Spleen (tissue), 11 donors: ENCODE data around the gene ARHGAP10. TPM values are rescaled to one million over a fixed set of nuclear protein-coding genes. Genes with fewer than 3 reads are reported as not detected.
A peak's percentile ranks its signal among the peaks of the same experiment; 100 is the strongest.

ENCODE experiments used
- DNase-seq: peaks from one replicate; pipeline ENCODE4 v3.0.0-alpha.2; 2020
- H3K27ac ChIP-seq, 8 donors: fragments of 200-600 bp; sonication (generic) in 7 of 8; 1 replicate in 4 of 8; 2 replicates in 4 of 8; pipeline versions ENCODE4 v1.5.0 to v1.8.0; 2016 to 2021; ENCODE audit warnings: inconsistent platforms in 4 of 8, mild to moderate bottlenecking in 4 of 8, moderate library complexity in 1 of 8
- H3K27me3 ChIP-seq, 7 donors: fragments of 200-600 bp; sonication (generic) in 6 of 7; replicated peaks in 1 of 7; 1 replicate in 4 of 7; 2 replicates in 3 of 7; pipeline versions ENCODE4 v1.5.0 to v1.8.0; 2016 to 2021; ENCODE audit warnings: inconsistent platforms in 3 of 7, mild to moderate bottlenecking in 1 of 7
- H3K36me3 ChIP-seq, 6 donors: fragments of 200-600 bp; sonication (generic) in 5 of 6; 1 replicate in 4 of 6; 2 replicates in 2 of 6; pipeline versions ENCODE4 v1.5.0 to v1.8.0; 2016 to 2021; ENCODE audit warnings: inconsistent platforms in 2 of 6
- H3K4me1 ChIP-seq, 6 donors: fragments of 200-600 bp; sonication (generic) in 5 of 6; 1 replicate in 3 of 6; 2 replicates in 3 of 6; pipeline versions ENCODE4 v1.5.0 to v1.8.0; 2016 to 2021; ENCODE audit warnings: inconsistent platforms in 3 of 6
- H3K4me3 ChIP-seq, 8 donors: fragments of 200-600 bp; sonication (generic) in 7 of 8; 1 replicate in 4 of 8; 2 replicates in 4 of 8; pipeline versions ENCODE4 v1.5.0 to v1.8.0; 2016 to 2021; ENCODE audit warnings: inconsistent platforms in 4 of 8, mild to moderate bottlenecking in 4 of 8, moderate library complexity in 2 of 8
- H3K9me3 ChIP-seq, 8 donors: fragments of 200-600 bp; sonication (generic) in 7 of 8; 1 replicate in 4 of 8; 2 replicates in 4 of 8; pipeline versions ENCODE4 v1.5.0 to v1.8.0; 2016 to 2021; ENCODE audit warnings: inconsistent platforms in 4 of 8
- CTCF ChIP-seq, 11 experiments: fragments of 200-600 bp in 7 of 11; fragments of 450-650 bp in 4 of 11; sonication (generic) in 4 of 11; IDR thresholded peaks in 8 of 11; conservative IDR thresholded peaks in 3 of 11; 1 replicate in 7 of 11; 2 replicates in 4 of 11; pipeline versions ENCODE4 v1.4.0 to v1.8.0; 2016 to 2021; ENCODE audit warnings: antibody characterized with exemption in 11 of 11, inconsistent platforms in 4 of 11, mild to moderate bottlenecking in 1 of 11
- POLR2A ChIP-seq, 3 donors: fragments of 450-650 bp; IDR thresholded peaks; one replicate each; pipeline ENCODE4 v1.5.1; 2017; ENCODE audit warnings: antibody characterized with exemption in 3 of 3, mild to moderate bottlenecking in 1 of 3
- POLR2AphosphoS5 ChIP-seq, 3 donors: sonication (generic); formaldehyde crosslinking; IDR thresholded peaks; one replicate each; pipeline ENCODE4 v1.5.1; 2017; ENCODE audit warnings: antibody characterized with exemption in 3 of 3
- WGBS, 5 donors: extraction: QIAGEN DNeasy Blood & Tissue Kit in 3 of 5; methylation state at CpG; one replicate each; pipeline versions ENCODE4 v1.1.5 to v1.1.7; 2013 to 2018; 5-methylcytosine and 5-hydroxymethylcytosine counted together
- intact Hi-C: fragments of 100-400 bp; cut with DNase I; formaldehyde crosslinking; loops from one replicate; pipeline ENCODE4 v1.15.0; 2023; ENCODE audit warnings: low total_unique reads
- polyA plus RNA-seq, 3 donors: library from polyadenylated mRNA; stranded (reverse); fragments of 200-250 nt; gene quantifications; one replicate each; pipeline ENCODE4 v1.2.1, GENCODE V29; 2013
- total RNA-seq, 7 donors: library from RNA; depleted of rRNA in 3 of 7; stranded (reverse); fragments of >200 nt in 3 of 7; fragmentation: NEBNext Ultra II Directional in 4 of 7; extraction: Animal tissue kit (Norgen Biotek cat#: 25700) in 4 of 7; gene quantifications; one replicate each; pipeline versions ENCODE4 v1.1.0 to v1.2.1, GENCODE V29; 2016 to 2021
- donor health status: healthy with polysubstance abuse.
- donor health status: DM: no; HTN: no; CAD: no; lungs with moderate emphysema.
- donor health status: DM: no; HTN: no; CAD: no.
- donor health status: Bipolar disorder and iron deficiency.
- donor health status: healthy.
- donor health status: DM: no; HTN: no; CAD: no.
- donor health status: DM: yes; HTN: yes; CAD: no.

Gene ARHGAP10
- total and polyA plus RNA-seq, 10 donors = 4.0 to 35.5 (median 13.3) TPM

- 83 to 91% (median 86%) methylated on average over 2 of the region's 2 CpGs for WGBS, 5 donors
- no peak overlapping the region for H3K4me3 ChIP-seq
- H3K27me3 ChIP-seq = no peaks in the 10 kb centered on the region
- no peaks in the 10 kb centered on the region for H3K36me3 ChIP-seq
- no peak overlapping the region for H3K27ac ChIP-seq
- TF ChIP-seq POLR2A (IDR thresholded peaks at IDR 0.05) (no peak), CTCF (IDR thresholded peaks at IDR 0.05 in 8 of 11, conservative IDR thresholded peaks at IDR 0.05 in 3 of 11) (no peak), POLR2AphosphoS5 (IDR thresholded peaks at IDR 0.05) (no peak)
- intact Hi-C loops = no loop called here
- peaks cover 0 to 8% (median 0%) of the 10 kb centered on the region in 8 donors for H3K9me3 ChIP-seq
- H3K4me1 ChIP-seq = peaks cover 0 to 7% (median 0%) of the 10 kb centered on the region in 6 donors
- no peak for DNase-seq
Observed at GRCh38 chr4:147975933-147976928, 244.3 kb downstream of the ARHGAP10 start.

GRCh38 chr4:147980586-147980985 is 248.7 kb downstream of the ARHGAP10 start:
- H3K36me3 ChIP-seq = no peaks in the 10 kb centered on the region
- H3K4me1 ChIP-seq = peaks cover 0 to 7% (median 0%) of the 10 kb centered on the region in 6 donors
- DNase-seq = no peak
- no peak for TF ChIP-seq CTCF (IDR thresholded peaks at IDR 0.05 in 8 of 11, conservative IDR thresholded peaks at IDR 0.05 in 3 of 11)
- TF ChIP-seq POLR2A (IDR thresholded peaks at IDR 0.05) = no peak
- H3K27ac ChIP-seq = no peak overlapping the region
- intact Hi-C loops = no loop called here
- 60 to 69% (median 63%) methylated on average over 3 of the region's 3 CpGs for WGBS, 5 donors
- peaks cover 0 to 8% (median 0%) of the 10 kb centered on the region in 8 donors for H3K9me3 ChIP-seq
- no peak overlapping the region for H3K4me3 ChIP-seq
- H3K27me3 ChIP-seq = no peaks in the 10 kb centered on the region

- Histone ChIP-seq H3K27me3 (no peaks in the 10 kb centered on the region), H3K4me1 (peaks cover 0 to 7% (median 0%) of the 10 kb centered on the region in 6 donors), H3K36me3 (no peaks in the 10 kb centered on the region), H3K27ac (no peak overlapping the region), H3K9me3 (peaks cover 0 to 8% (median 0%) of the 10 kb centered on the region in 8 donors), H3K4me3 (no peak overlapping the region)
- intact Hi-C loops = no loop called here
- TF ChIP-seq CTCF (IDR thresholded peaks at IDR 0.05 in 8 of 11, conservative IDR thresholded peaks at IDR 0.05 in 3 of 11) (no peak), POLR2A (IDR thresholded peaks at IDR 0.05) (no peak), POLR2AphosphoS5 (IDR thresholded peaks at IDR 0.05) (no peak)
- DNase-seq = no peak
- WGBS, 5 donors = 77 to 88% (median 79%) methylated on average over 1 of the region's 1 CpG
Observed at GRCh38 chr4:147981305-147981704, 249.4 kb downstream of the ARHGAP10 start.

GRCh38 chr4:147984065-147984777 is 252.3 kb downstream of the ARHGAP10 start:
- Histone ChIP-seq H3K27ac (no peak overlapping the region), H3K4me3 (no peak overlapping the region), H3K27me3 (no peaks in the 10 kb centered on the region), H3K4me1 (peaks cover 0 to 13% (median 0%) of the 10 kb centered on the region in 6 donors), H3K36me3 (no peaks in the 10 kb centered on the region), H3K9me3 (no peaks in the 10 kb centered on the region)
- 70 to 83% (median 77%) methylated on average over 15 of the region's 15 CpGs for WGBS, 5 donors
- no peak for TF ChIP-seq POLR2AphosphoS5 (IDR thresholded peaks at IDR 0.05)
- peak in 7 of 11 experiments; percentile 16 to 58 (median 49) for TF ChIP-seq CTCF (IDR thresholded peaks at IDR 0.05 in 8 of 11, conservative IDR thresholded peaks at IDR 0.05 in 3 of 11)
- no peak for TF ChIP-seq POLR2A (IDR thresholded peaks at IDR 0.05)
- intact Hi-C loops = no loop called here
- no peak for DNase-seq
